ENCODE data around the gene ARGLU1.

ARGLU1 gene

GRCh38 chr13:106522898-106523525 lies 44.9 kb downstream of the ARGLU1 start:
- DNase-seq: no peak

GRCh38 chr13:106522112-106522705 lies 45.7 kb downstream of the ARGLU1 start:
- DNase-seq: no peak

GRCh38 chr13:106521095-106521799 lies 46.7 kb downstream of the ARGLU1 start:
- DNase-seq: no peak

GRCh38 chr13:106520251-106521054 lies 47.5 kb downstream of the ARGLU1 start:
- DNase-seq: no peak

GRCh38 chr13:106518512-106518911 lies 49.4 kb downstream of the ARGLU1 start:
- DNase-seq: no peak

GRCh38 chr13:106517109-106517847 lies 50.7 kb downstream of the ARGLU1 start:
- no peak for DNase-seq

- no peak for DNase-seq
Measured at GRCh38 chr13:106515635-106516254, 52.2 kb downstream of the ARGLU1 start.

GRCh38 chr13:106514928-106515634 lies 52.9 kb downstream of the ARGLU1 start:
- no peak for DNase-seq

- DNase-seq: no peak
Measured at GRCh38 chr13:106513025-106513983, 54.6 kb downstream of the ARGLU1 start.

- DNase-seq: no peak
Measured at GRCh38 chr13:106507560-106508274, 60.2 kb downstream of the ARGLU1 start.

- DNase-seq: no peak
Measured at GRCh38 chr13:106506286-106506685, 61.7 kb downstream of the ARGLU1 start.

- no peak for DNase-seq
Measured at GRCh38 chr13:106505732-106506131, 62.2 kb downstream of the ARGLU1 start.

- DNase-seq: no peak
Measured at GRCh38 chr13:106505295-106505694, 62.6 kb downstream of the ARGLU1 start.

- no peak for DNase-seq
Measured at GRCh38 chr13:106503730-106504453, 64.0 kb downstream of the ARGLU1 start.

GRCh38 chr13:106503272-106503671 lies 64.7 kb downstream of the ARGLU1 start:
- DNase-seq: no peak

- DNase-seq: no peak
Measured at GRCh38 chr13:106500445-106500844, 67.5 kb downstream of the ARGLU1 start.

GRCh38 chr13:106499896-106500295 lies 68.0 kb downstream of the ARGLU1 start:
- no peak for DNase-seq

- DNase-seq: no peak
Measured at GRCh38 chr13:106499113-106499512, 68.8 kb downstream of the ARGLU1 start.

- DNase-seq: no peak
Measured at GRCh38 chr13:106498571-106498970, 69.4 kb downstream of the ARGLU1 start.

All from DMS 273 treated with DMSO at 0.1 percent for 48 hours (cell line).